Epithelial cell of proximal tubule (primary cell): ENCODE measurements around the gene KRT81. TPM values are rescaled to one million over a fixed set of nuclear protein-coding genes. Genes with fewer than 3 reads are reported as not detected.
"Not testable (repeated sequence)": the region's sequence is repeated elsewhere in the genome, so short reads cannot be mapped to it uniquely, and the experiment has no call there.

Source experiments
- DNase-seq: peaks from one replicate; pipeline ENCODE4 v3.0.0-alpha.2; 2011; ENCODE audit warnings: low read depth
- H3K4me3 ChIP-seq: 2 replicates; pipeline ENCODE4 v1.5.1; 2011; ENCODE audit warnings: low read depth, mild to moderate bottlenecking, low read length
- CTCF ChIP-seq: conservative IDR thresholded peaks from 2 replicates; pipeline ENCODE4 v1.5.1; 2012; ENCODE audit warnings: low read depth, mild to moderate bottlenecking, low read length
- total RNA-seq: library from RNA; depleted of rRNA; stranded (reverse); fragments of >200 nt; gene quantifications from 2 replicates; pipeline ENCODE4 v1.2.3, GENCODE V29; 2015

The KRT81 gene
- total RNA-seq, 1 donor from 2014 or later: 80.4 TPM

- no peak for TF ChIP-seq CTCF
- no peak overlapping the region for H3K4me3 ChIP-seq
- DNase-seq: no peak
Observed at GRCh38 chr12:52260361-52261207, 30.8 kb downstream of the KRT81 start.

- no peak for DNase-seq
- no peak overlapping the region for H3K4me3 ChIP-seq
- no peak for TF ChIP-seq CTCF
Observed at GRCh38 chr12:52259657-52260243, 31.6 kb downstream of the KRT81 start.

- no peak for DNase-seq
- H3K4me3 ChIP-seq: no peak overlapping the region
- no peak for TF ChIP-seq CTCF
Observed at GRCh38 chr12:52258335-52258901, 32.9 kb downstream of the KRT81 start.

- H3K4me3 ChIP-seq, DNase-seq: not testable (repeated sequence)
Observed at GRCh38 chr12:52257922-52258321, 33.4 kb downstream of the KRT81 start.

- H3K4me3 ChIP-seq: no peak overlapping the region
Observed at GRCh38 chr12:52257074-52257551, 34.2 kb downstream of the KRT81 start.

GRCh38 chr12:52256584-52256935 is 34.8 kb downstream of the KRT81 start:
- TF ChIP-seq CTCF: no peak
- no peak overlapping the region for H3K4me3 ChIP-seq
- no peak for DNase-seq

More at GRCh38 chr12:52257074-52257551, 34.2 kb downstream of the KRT81 start:
- DNase-seq: no peak
- TF ChIP-seq CTCF: no peak

GRCh38 chr12:52255926-52256583 is 35.3 kb downstream of the KRT81 start:
- no peak overlapping the region for H3K4me3 ChIP-seq
- DNase-seq: no peak
- no peak for TF ChIP-seq CTCF
